Activated CD4-positive, alpha-beta T cell treated with anti-CD3 and anti-CD28 coated beads, Interleukin-2, amount 50 U/mL, for 48 hours (primary cell): ENCODE results near the gene GLIS2.

Source experiments
- DNase-seq, 2 experiments: peaks; one replicate each; pipeline ENCODE4 v3.0.0-alpha.2; 2020

GLIS2 gene

DNA sequence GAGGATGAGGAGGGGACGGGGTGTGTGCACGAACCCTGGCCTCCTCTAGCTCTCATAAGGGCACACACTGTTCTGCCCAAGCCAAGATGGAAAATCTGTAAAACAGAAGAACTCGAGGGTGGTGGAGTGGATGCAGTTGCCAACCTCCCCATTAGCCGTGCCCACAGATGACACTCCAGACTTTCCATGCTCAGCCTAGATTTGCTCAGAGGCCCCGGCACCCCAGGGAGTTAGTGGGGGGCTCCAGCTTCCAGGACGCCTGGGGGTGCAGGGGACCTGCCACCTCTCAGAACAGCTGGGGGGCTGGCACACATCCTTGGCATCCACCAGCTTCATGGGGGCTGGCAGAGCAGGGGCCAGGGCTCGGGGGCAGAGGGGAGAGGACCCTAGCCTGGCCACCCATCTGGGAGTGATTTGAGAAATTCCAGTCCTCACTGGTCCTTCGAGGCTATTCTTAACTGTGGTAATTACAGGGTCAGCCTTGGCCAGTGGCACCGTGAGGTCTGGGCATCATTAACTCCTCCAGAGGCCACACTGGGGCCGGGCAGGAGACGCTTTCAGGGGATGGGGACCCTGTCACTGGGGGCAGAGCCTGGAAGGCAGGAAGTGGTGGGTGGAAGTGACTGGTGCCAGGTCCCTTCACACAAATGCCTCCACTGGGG, 70.1 kb downstream of the GLIS2 start:
- no peak for DNase-seq

DNA sequence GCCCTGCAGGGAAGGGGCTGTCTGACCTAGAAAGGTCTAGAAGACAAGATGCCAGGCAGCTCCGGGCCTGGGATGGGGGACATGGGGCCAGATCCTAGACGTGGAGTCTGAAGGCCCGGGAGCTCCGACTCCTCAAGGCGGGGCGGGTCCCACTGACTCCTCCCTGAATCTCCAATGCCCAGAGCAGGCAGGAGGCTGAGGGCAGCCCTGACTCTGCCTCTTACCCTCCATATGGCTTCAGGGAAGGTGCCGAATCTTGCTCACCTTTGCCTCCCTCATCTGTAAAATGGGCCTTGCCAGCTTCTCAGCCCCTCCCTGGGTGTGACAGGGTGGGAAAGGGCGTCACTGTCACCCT, 70.6 kb downstream of the GLIS2 start:
- DNase-seq, result no peak

GRCh38 chr16:4386951-4387565, 71.2 kb downstream of the GLIS2 start:
- no peak for DNase-seq

DNA sequence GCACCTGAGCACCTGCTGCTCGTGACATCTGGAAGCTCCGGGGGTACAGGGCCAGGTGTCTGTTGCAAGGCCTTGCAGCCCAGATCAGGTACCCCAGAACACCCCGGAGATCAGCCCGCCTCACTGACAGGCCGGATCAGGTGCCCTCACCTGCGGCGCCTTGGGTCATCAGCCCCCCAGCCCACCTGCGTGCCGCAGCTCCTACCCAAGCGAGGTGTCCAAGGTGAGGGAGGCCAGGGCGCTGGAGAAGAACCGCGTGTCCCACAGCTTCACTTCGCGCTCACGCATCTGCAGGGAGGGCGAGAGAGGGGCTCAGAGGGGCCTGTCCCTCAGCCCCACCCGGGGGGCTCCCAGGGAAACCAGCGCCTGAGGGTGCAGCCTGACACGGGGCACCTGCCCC, 71.9 kb downstream of the GLIS2 start:
- DNase-seq, result no peak

DNA sequence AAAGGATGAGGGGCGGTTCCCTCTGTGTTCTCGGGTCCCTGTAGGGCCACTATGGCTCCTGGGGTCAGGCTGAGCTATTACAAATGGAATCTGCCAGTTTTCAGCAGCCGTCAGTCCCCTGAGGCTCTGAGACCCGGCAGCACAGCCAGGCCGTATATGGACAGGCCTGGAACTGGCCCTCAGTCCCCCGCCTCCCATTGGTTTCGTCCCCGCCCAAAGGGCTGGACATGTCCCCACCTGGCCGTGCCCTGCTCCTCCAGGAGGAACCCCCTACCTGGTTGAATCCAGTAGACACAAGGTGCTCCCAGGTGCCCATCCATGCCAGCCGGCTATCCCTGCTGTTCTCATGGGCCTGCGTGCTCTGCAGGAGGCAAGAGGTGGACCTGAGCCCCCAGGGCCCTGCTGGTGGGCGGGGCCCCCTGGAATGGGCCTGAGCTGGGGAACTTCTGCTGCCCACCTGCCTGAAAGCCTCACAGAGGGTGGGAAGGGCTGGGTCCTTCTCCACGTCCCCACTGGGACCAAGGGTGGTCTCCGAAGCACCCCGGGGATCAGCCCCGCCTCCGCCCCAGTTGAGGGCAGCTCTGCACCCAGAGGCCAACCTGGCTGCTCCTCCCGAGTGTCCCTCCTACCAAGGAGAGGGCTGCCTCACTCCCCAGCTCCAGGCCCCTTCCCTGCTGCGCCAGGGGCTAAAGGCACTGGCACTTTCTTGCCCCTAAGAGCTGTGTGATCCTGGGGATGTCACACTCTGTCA, 72.6 kb downstream of the GLIS2 start:
- no peak for DNase-seq
